Fibroblast of villous mesenchyme (primary cell): ENCODE measurements around the gene AURKB. TPM values are rescaled to one million over a fixed set of nuclear protein-coding genes. Genes with fewer than 3 reads are reported as not detected.
A peak's percentile ranks its signal among the peaks of the same experiment; 100 is the strongest.

Experiments
- DNase-seq: peaks from one replicate; pipeline ENCODE4 v3.0.0-alpha.2; 2010; ENCODE audit warnings: low read depth
- H3K4me3 ChIP-seq: 2 replicates; pipeline ENCODE4 v1.5.1; 2011; ENCODE audit warnings: low read depth, mild to moderate bottlenecking, low read length
- CTCF ChIP-seq: IDR thresholded peaks from 2 replicates; pipeline ENCODE4 v1.5.1; 2012; ENCODE audit warnings: low read depth, mild to moderate bottlenecking, low read length; ENCODE audit not compliant: insufficient read depth
- total RNA-seq: library from RNA; depleted of rRNA; stranded (reverse); fragments of >200 nt; gene quantifications from 2 replicates; pipeline ENCODE4 v1.2.3, GENCODE V29; 2012

Gene AURKB
- total RNA-seq, 1 donor, result 19.0 TPM

GRCh38 chr17:8225813-8226535 is 15.6 kb upstream of the AURKB start:
- H3K4me3 ChIP-seq, result peak overlapping the region; percentile 58

DNA sequence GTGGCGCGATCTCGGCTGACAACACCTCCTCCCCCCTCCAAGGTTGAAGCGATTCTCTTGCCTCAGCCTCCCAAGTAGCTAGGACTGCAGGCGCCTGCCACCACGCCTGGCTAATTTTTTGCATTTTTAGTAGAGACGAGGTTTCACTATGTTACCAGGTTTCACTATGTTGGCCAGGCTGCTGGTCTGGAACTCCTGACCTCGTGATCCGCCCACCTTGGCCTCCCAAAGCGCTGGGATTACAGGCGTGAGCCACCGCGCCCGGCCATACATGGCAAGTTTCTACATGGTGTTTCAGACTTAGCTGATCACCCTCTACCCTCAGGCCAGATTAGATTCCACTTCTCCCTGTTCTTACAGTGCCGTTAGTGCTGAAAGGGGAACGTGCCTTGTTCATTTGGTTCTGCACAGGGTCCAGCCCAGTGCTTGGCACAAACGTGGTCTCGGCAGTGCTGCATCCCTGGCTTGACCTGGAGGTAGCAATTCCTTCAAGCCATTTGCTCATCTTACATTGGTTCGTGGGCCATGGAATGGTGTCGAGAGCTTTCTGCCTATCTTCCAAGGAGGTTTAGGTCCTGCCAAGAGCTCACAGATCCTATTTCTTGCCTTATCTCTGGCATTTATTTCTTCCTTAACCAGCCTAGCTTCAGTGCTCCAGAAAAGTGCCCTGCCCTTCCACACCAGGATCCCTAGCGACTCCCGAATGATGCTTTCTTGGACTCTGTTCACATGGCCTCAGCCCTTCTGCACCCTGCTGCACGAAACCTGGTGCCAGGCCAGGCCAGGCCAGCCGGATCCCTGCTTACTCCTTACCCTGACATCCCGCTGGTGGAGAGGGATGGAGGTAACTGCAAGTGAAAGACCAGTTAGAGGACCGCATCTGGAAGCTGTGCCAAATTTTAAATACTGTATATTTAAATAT is 14.8 kb upstream of the AURKB start:
- H3K4me3 ChIP-seq, result no peak overlapping the region
- no peak for DNase-seq
- TF ChIP-seq CTCF, result no peak

More at GRCh38 chr17:8225813-8226535, 15.6 kb upstream of the AURKB start:
- peak; percentile 80 for DNase-seq
- no peak for TF ChIP-seq CTCF

- peak; percentile 50 for DNase-seq
- peak overlapping the region; percentile 90 for H3K4me3 ChIP-seq
- peak; percentile 12 for TF ChIP-seq CTCF
Measured at GRCh38 chr17:8223356-8224126, 13.2 kb upstream of the AURKB start.

DNA sequence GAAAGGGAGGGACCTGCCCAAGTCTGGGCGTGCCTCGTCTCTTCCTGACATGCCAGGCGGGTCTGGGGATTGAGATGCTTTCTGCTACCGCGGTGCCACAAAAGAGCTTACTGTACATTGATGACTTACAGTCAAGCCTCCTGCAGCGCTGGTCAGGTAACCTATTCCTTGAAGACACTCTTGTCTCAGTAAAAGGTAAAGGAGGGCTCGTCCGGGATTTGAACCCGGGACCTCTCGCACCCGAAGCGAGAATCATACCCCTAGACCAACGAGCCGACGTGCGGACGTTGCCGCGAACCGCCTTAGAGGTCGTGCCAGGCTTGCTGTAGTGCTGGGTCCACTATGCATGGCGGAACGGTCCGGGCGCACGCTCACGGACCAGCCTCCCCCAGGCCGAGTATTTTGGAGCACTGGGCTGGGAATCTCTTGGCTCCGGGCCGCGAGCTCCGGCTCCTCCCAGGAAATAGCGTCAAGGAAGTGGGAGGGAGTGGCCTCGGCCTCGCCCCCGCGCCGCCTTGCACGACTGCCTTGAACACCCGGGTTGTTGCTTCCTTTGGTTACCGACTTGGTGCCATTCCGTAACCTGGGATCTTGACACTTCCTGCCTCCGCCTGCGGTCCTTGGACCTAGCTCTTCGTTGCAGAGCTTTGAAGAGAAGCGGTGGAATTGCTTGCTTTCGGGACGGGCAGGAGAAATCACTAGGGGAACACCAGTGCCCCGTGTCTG is 12.4 kb upstream of the AURKB start:
- peak; percentile 94 for DNase-seq
- TF ChIP-seq CTCF, result no peak
- H3K4me3 ChIP-seq, result peak overlapping the region; percentile 90

DNA sequence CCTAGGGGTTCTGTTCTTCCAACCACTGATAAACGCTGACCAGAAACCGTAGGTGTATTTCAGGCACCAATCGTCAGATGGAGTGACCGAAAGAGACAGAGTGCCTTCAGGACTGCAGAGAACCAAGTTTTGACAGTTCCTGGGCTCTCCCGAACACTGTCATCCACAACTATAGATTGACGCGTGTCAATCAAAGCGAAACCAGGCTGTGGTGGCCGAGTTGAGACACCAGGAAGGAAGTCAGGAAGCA is 11.9 kb upstream of the AURKB start:
- H3K4me3 ChIP-seq, result peak overlapping the region; percentile 90
- DNase-seq, result no peak
- no peak for TF ChIP-seq CTCF
